Body of pancreas (tissue), 4 donors: Measurements from ENCODE around the gene GPR42.

Experiments used
- POLR2A ChIP-seq, 3 donors: fragments of 450-650 bp; IDR thresholded peaks; one replicate each; pipeline ENCODE4 v1.6.1; 2016; ENCODE audit warnings: antibody characterized with exemption in 3 of 3, mild to moderate bottlenecking in 2 of 3
- TF ChIP-seq, protein P1 (sequence below), 7 experiments: fragments of 450-650 bp in 4 of 7; fragments of 200-600 bp in 3 of 7; sonication (generic) in 3 of 7; IDR thresholded peaks; one replicate each; pipeline ENCODE4 v1.5.1; 2016 to 2019; ENCODE audit warnings: antibody characterized with exemption in 7 of 7

DNA sequence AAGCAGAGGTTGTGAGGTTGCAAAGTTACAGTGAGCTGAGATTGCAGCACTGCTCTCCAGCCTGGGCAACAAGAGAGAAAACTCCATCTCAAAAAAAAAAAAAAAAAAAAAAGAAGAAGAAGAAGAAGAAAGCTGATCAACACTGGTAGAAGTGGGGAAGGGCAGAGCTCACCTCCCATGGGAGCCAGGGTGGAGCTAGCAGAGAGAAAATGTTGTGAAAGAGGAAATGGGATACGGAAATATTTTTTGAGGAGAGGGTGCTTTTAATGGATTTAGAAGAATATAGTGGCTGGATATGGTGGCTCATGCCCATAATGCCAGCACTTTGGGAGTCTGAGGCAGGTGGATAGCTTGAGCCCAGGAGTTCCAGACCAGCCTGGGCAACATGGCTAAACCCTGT lies 6.8 kb downstream of the GPR42 start:
- TF ChIP-seq, protein P1, sequence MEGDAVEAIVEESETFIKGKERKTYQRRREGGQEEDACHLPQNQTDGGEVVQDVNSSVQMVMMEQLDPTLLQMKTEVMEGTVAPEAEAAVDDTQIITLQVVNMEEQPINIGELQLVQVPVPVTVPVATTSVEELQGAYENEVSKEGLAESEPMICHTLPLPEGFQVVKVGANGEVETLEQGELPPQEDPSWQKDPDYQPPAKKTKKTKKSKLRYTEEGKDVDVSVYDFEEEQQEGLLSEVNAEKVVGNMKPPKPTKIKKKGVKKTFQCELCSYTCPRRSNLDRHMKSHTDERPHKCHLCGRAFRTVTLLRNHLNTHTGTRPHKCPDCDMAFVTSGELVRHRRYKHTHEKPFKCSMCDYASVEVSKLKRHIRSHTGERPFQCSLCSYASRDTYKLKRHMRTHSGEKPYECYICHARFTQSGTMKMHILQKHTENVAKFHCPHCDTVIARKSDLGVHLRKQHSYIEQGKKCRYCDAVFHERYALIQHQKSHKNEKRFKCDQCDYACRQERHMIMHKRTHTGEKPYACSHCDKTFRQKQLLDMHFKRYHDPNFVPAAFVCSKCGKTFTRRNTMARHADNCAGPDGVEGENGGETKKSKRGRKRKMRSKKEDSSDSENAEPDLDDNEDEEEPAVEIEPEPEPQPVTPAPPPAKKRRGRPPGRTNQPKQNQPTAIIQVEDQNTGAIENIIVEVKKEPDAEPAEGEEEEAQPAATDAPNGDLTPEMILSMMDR (IDR thresholded peaks at IDR 0.05): no peak
- no peak for TF ChIP-seq POLR2A (IDR thresholded peaks at IDR 0.05)
